Measurements from ENCODE around the gene ARHGEF3.

- TF ChIP-seq CTCF (IDR thresholded peaks at IDR 0.05), result no peak
- no peak for TF ChIP-seq EZH2 (IDR thresholded peaks at IDR 0.05)
These were observed 13.8 kb upstream of the ARHGEF3 start for GRCh38 chr3:56815589-56815988.

Data from neural progenitor cell (in vitro differentiated cells).